Progenitor cell of endocrine pancreas (in vitro differentiated cells): ENCODE results near the gene ZNRD2. TPM values are rescaled to one million over a fixed set of nuclear protein-coding genes. Genes with fewer than 3 reads are reported as not detected.

Experiments used
- DNase-seq: peaks from one replicate; pipeline ENCODE4 v3.0.0; 2021; ENCODE audit warnings: low spot score; ENCODE audit not compliant: unreplicated experiment
- H3K27ac Mint-ChIP-seq: 2 replicates; pipeline ENCODE4 v1.8.0; 2021; ENCODE audit warnings: mild to moderate bottlenecking, moderate library complexity, mixed read lengths
- H3K27me3 Mint-ChIP-seq: 2 replicates; pipeline ENCODE4 v1.8.0; 2021; ENCODE audit warnings: mixed read lengths
- H3K36me3 Mint-ChIP-seq: 2 replicates; pipeline ENCODE4 v1.8.0; 2022; ENCODE audit warnings: mixed read lengths; ENCODE audit not compliant: insufficient read depth
- H3K4me1 Mint-ChIP-seq: 2 replicates; pipeline ENCODE4 v1.8.0; 2021; ENCODE audit warnings: low read depth, mixed read lengths
- H3K4me3 Mint-ChIP-seq: 2 replicates; pipeline ENCODE4 v1.8.0; 2021; ENCODE audit warnings: low read depth, mild to moderate bottlenecking, moderate library complexity, mixed read lengths
- H3K9me3 Mint-ChIP-seq: 2 replicates; pipeline ENCODE4 v1.8.0; 2021; ENCODE audit warnings: low read depth, mixed read lengths
- total RNA-seq: library from RNA; stranded (reverse); gene quantifications from 2 replicates; pipeline ENCODE4 v1.2.1, GENCODE V29; 2021
- TF ChIP-seq, protein P1 (sequence below): fragments of 200-600 bp; sonication (generic); IDR thresholded peaks from one replicate; pipeline ENCODE4 v1.5.0; 2021; ENCODE audit warnings: antibody characterized with exemption, mild to moderate bottlenecking; ENCODE audit not compliant: unreplicated experiment

ZNRD2 gene
- total RNA-seq, 1 donor from 2014 or later = 25.9 TPM

GRCh38 chr11:65590240-65590738 lies 20.0 kb downstream of the ZNRD2 start:
- DNase-seq = no peak
- Mint-ChIP-seq H3K27me3 (peaks cover 64% of the 10 kb centered on the region), H3K4me3 (no peak overlapping the region), H3K9me3 (no peaks in the 10 kb centered on the region), H3K27ac (no peak overlapping the region), H3K36me3 (peaks cover 2% of the 10 kb centered on the region), H3K4me1 (no peaks in the 10 kb centered on the region)
- TF ChIP-seq, protein P1, sequence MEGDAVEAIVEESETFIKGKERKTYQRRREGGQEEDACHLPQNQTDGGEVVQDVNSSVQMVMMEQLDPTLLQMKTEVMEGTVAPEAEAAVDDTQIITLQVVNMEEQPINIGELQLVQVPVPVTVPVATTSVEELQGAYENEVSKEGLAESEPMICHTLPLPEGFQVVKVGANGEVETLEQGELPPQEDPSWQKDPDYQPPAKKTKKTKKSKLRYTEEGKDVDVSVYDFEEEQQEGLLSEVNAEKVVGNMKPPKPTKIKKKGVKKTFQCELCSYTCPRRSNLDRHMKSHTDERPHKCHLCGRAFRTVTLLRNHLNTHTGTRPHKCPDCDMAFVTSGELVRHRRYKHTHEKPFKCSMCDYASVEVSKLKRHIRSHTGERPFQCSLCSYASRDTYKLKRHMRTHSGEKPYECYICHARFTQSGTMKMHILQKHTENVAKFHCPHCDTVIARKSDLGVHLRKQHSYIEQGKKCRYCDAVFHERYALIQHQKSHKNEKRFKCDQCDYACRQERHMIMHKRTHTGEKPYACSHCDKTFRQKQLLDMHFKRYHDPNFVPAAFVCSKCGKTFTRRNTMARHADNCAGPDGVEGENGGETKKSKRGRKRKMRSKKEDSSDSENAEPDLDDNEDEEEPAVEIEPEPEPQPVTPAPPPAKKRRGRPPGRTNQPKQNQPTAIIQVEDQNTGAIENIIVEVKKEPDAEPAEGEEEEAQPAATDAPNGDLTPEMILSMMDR = no peak

DNA sequence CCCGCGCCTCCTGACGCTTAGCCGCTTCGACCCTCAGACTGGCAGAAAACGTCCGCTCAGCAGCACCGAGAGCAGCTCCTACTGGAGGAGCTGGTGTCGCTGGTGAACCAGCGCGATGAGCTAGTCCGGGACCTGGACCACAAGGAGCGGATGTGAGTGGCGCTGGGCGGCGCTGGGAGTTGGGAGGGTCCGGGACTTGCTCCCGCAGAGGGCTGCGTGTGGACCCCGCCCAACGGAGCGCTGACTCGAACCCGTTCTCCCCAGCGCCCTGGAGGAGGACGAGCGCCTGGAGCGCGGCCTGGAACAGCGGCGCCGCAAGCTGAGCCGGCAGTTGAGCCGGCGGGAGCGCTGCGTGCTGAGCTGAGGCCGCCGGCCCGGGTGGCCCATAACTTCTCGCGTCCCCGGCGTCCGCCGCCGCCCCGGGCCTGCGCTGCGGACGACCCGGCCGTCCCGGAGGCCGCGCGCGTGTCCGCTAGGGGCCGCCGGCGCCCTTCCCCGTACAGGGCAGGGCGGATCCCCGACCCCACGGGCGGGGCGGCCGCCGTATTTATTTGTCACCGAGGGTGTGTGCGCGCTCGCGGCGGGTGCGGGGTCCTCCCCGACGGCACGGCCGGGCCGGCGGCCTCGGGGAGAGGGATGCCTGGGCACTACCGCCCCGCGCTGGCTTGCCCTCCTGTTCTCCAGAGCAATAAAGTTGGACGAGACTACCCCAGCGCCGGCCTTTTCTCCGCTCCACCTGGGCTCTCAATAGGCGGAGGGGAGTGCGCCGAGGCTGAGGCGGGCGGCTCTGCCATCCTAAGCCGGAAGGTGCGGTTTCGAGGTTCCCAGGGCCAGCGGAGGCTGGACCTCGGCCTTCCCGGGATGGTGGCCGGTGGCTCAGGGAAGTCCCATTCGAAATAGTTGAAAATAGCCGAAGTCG lies 21.9 kb downstream of the ZNRD2 start:
- Mint-ChIP-seq H3K27me3 (peaks cover 53% of the 10 kb centered on the region), H3K4me3 (peak overlapping the region; percentile 19), H3K36me3 (peaks cover 2% of the 10 kb centered on the region)

GRCh38 chr11:65592858-65593517 lies 22.7 kb downstream of the ZNRD2 start:
- peaks cover 4% of the 10 kb centered on the region for H3K36me3 Mint-ChIP-seq
- no peaks in the 10 kb centered on the region for H3K9me3 Mint-ChIP-seq
- no peak overlapping the region for H3K27ac Mint-ChIP-seq
- no peak overlapping the region for H3K4me3 Mint-ChIP-seq
- DNase-seq = no peak
- H3K4me1 Mint-ChIP-seq = no peaks in the 10 kb centered on the region
- peaks cover 50% of the 10 kb centered on the region for H3K27me3 Mint-ChIP-seq
- TF ChIP-seq, protein P1 = no peak

More for the DNA sequence above, 21.9 kb downstream of the ZNRD2 start:
- no peak overlapping the region for H3K27ac Mint-ChIP-seq
- no peaks in the 10 kb centered on the region for H3K9me3 Mint-ChIP-seq
- no peaks in the 10 kb centered on the region for H3K4me1 Mint-ChIP-seq
- TF ChIP-seq, protein P1 = peak; percentile 40
- no peak for DNase-seq

GRCh38 chr11:65593518-65594414 lies 23.5 kb downstream of the ZNRD2 start:
- Mint-ChIP-seq H3K27me3 (peaks cover 44% of the 10 kb centered on the region), H3K36me3 (peaks cover 4% of the 10 kb centered on the region), H3K9me3 (no peaks in the 10 kb centered on the region), H3K27ac (no peak overlapping the region), H3K4me3 (no peak overlapping the region), H3K4me1 (no peaks in the 10 kb centered on the region)
- TF ChIP-seq, protein P1 = peak; percentile 56
- DNase-seq = no peak
